Brain microvascular endothelial cell (primary cell): ENCODE measurements around the gene LRTM2.
"Not testable (repeated sequence)": the region's sequence is repeated elsewhere in the genome, so short reads cannot be mapped to it uniquely, and the experiment has no call there.

ENCODE experiments used
- DNase-seq: peaks from one replicate; pipeline ENCODE4 v3.0.0-alpha.2; 2020
- H3K27ac ChIP-seq: fragments of 250-450 bp; sonication (Bioruptor Pico); 2 replicates; pipeline ENCODE4 v1.5.1; 2020; ENCODE audit warnings: mild to moderate bottlenecking, moderate library complexity
- H3K27me3 ChIP-seq: fragments of 250-450 bp; sonication (Bioruptor Pico); replicated peaks from 2 replicates; pipeline ENCODE4 v1.5.1; 2020; ENCODE audit warnings: mild to moderate bottlenecking
- H3K36me3 ChIP-seq: fragments of 250-450 bp; sonication (Bioruptor Pico); replicated peaks from 2 replicates; pipeline ENCODE4 v1.5.1; 2020; ENCODE audit warnings: mild to moderate bottlenecking
- H3K4me3 ChIP-seq: 2 replicates; pipeline ENCODE4 v1.5.1; 2011; ENCODE audit warnings: low read depth, mild to moderate bottlenecking, control low read depth, low read length, moderate library complexity
- CTCF ChIP-seq: IDR thresholded peaks from 2 replicates; pipeline ENCODE4 v1.5.1; 2011; ENCODE audit warnings: low read depth, mild to moderate bottlenecking, moderate library complexity, low read length, control low read depth, inconsistent platforms; ENCODE audit errors: missing control alignments
- in situ Hi-C: cut with HindIII; loops from 2 replicates; pipeline ENCODE4 v1.10.0; 2017; ENCODE audit warnings: low sequenced_read_pairs, low pct_ligation_motif_present

The LRTM2 gene

GRCh38 chr12:1815814-1816729, 4.3 kb upstream of the LRTM2 start:
- Histone ChIP-seq H3K27me3 (peaks cover 21% of the 10 kb centered on the region), H3K36me3 (no peaks in the 10 kb centered on the region), H3K4me3 (no peak overlapping the region), H3K27ac (no peak overlapping the region)
- no peak for TF ChIP-seq CTCF
- in situ Hi-C loops, result loop anchor here (25.0 kb wide), 1 partner anchor 121 kb away; no protein-coding TSS in a partner anchor
- no peak for DNase-seq

- H3K36me3 ChIP-seq, result no peaks in the 10 kb centered on the region
- H3K4me3 ChIP-seq, result no peak overlapping the region
- no peak for TF ChIP-seq CTCF
- DNase-seq, result no peak
- in situ Hi-C loops, result loop anchor here (25.0 kb wide), 1 partner anchor 120 kb away; no protein-coding TSS in a partner anchor
- H3K27ac ChIP-seq, result no peak overlapping the region
- peaks cover 29% of the 10 kb centered on the region for H3K27me3 ChIP-seq
These were observed 3.5 kb upstream of the LRTM2 start for GRCh38 chr12:1816730-1817348.

- H3K4me3 ChIP-seq, H3K27ac ChIP-seq, H3K36me3 ChIP-seq, DNase-seq: not testable (repeated sequence)
- H3K27me3 ChIP-seq, result peaks cover 39% of the 10 kb centered on the region
- in situ Hi-C loops, result loop anchor here (25.0 kb wide), 1 partner anchor 119 kb away; no protein-coding TSS in a partner anchor
These were observed 2.4 kb upstream of the LRTM2 start for GRCh38 chr12:1817928-1818327.

GRCh38 chr12:1819050-1819449, 1.3 kb upstream of the LRTM2 start:
- H3K36me3 ChIP-seq, result no peaks in the 10 kb centered on the region
- DNase-seq, result no peak
- no peak overlapping the region for H3K27ac ChIP-seq
- H3K4me3 ChIP-seq, result no peak overlapping the region
- in situ Hi-C loops, result loop anchor here (25.0 kb wide), 1 partner anchor 118 kb away; no protein-coding TSS in a partner anchor
- no peak for TF ChIP-seq CTCF
- H3K27me3 ChIP-seq, result peaks cover 42% of the 10 kb centered on the region

GRCh38 chr12:1819571-1819970, 794 bp upstream of the LRTM2 start:
- H3K27ac ChIP-seq, result no peak overlapping the region
- peaks cover 42% of the 10 kb centered on the region for H3K27me3 ChIP-seq
- no peak overlapping the region for H3K4me3 ChIP-seq
- no peak for TF ChIP-seq CTCF
- in situ Hi-C loops, result loop anchor here (25.0 kb wide), 1 partner anchor 118 kb away; no protein-coding TSS in a partner anchor
- DNase-seq, result no peak
- H3K36me3 ChIP-seq, result no peaks in the 10 kb centered on the region

- peaks cover 42% of the 10 kb centered on the region for H3K27me3 ChIP-seq
- H3K36me3 ChIP-seq, result no peaks in the 10 kb centered on the region
- no peak overlapping the region for H3K27ac ChIP-seq
- no peak for TF ChIP-seq CTCF
- in situ Hi-C loops, result loop anchor here (25.0 kb wide), 1 partner anchor 116 kb away; no protein-coding TSS in a partner anchor
- no peak for DNase-seq
- no peak overlapping the region for H3K4me3 ChIP-seq
These were observed 529 bp downstream of the LRTM2 start for GRCh38 chr12:1820896-1821291.
